IMR-90 (cell line): Measurements from ENCODE around the gene MATK.

Experiments used
- CEBPB ChIP-seq: IDR thresholded peaks from 2 replicates; pipeline ENCODE4 v1.6.1; 2012; ENCODE audit warnings: low read depth, low read length, improper control_type of control experiment
- CHD1 ChIP-seq: IDR thresholded peaks from 2 replicates; pipeline ENCODE4 v1.6.1; 2012; ENCODE audit warnings: low read depth, low read length, improper control_type of control experiment
- FOS ChIP-seq: fragments of 150-350 bp; IDR thresholded peaks from 2 replicates; pipeline ENCODE4 v1.6.1; 2016; ENCODE audit warnings: low read depth, low read length
- MAFK ChIP-seq: IDR thresholded peaks from 2 replicates; pipeline ENCODE4 v1.6.1; 2012; ENCODE audit warnings: low read depth, low read length, improper control_type of control experiment
- MXI1 ChIP-seq: IDR thresholded peaks from 2 replicates; pipeline ENCODE4 v1.6.1; 2012; ENCODE audit warnings: low read depth, mild to moderate bottlenecking, low read length, moderate library complexity, borderline replicate concordance
- POLR2A ChIP-seq: IDR thresholded peaks from 2 replicates; pipeline ENCODE4 v1.6.1; 2012; ENCODE audit warnings: mild to moderate bottlenecking, low read depth, low read length
- RAD21 ChIP-seq: IDR thresholded peaks from 2 replicates; pipeline ENCODE4 v1.6.1; 2012; ENCODE audit warnings: low read length, improper control_type of control experiment
- SMC3 ChIP-seq: fragments of 150-350 bp; IDR thresholded peaks from 2 replicates; pipeline ENCODE4 v1.6.1; 2016; ENCODE audit warnings: low read depth, mild to moderate bottlenecking, antibody characterized with exemption, low read length, moderate library complexity
- TF ChIP-seq, protein P1 (sequence below): conservative IDR thresholded peaks from 2 replicates; pipeline ENCODE4 v1.5.1; 2012; ENCODE audit warnings: mild to moderate bottlenecking, low read depth, low read length, improper control_type of control experiment
- TF ChIP-seq, protein P2 (sequence below): fragments of 150-350 bp; IDR thresholded peaks from 2 replicates; pipeline ENCODE4 v1.6.1; 2017; ENCODE audit warnings: mild to moderate bottlenecking, antibody characterized with exemption, low read length, low read depth
- TF ChIP-seq, protein P3 (sequence below): fragments of 150-350 bp; IDR thresholded peaks from 2 replicates; pipeline ENCODE4 v1.6.1; 2016; ENCODE audit warnings: low read depth, mild to moderate bottlenecking, low read length, moderate library complexity, borderline replicate concordance

DNA sequence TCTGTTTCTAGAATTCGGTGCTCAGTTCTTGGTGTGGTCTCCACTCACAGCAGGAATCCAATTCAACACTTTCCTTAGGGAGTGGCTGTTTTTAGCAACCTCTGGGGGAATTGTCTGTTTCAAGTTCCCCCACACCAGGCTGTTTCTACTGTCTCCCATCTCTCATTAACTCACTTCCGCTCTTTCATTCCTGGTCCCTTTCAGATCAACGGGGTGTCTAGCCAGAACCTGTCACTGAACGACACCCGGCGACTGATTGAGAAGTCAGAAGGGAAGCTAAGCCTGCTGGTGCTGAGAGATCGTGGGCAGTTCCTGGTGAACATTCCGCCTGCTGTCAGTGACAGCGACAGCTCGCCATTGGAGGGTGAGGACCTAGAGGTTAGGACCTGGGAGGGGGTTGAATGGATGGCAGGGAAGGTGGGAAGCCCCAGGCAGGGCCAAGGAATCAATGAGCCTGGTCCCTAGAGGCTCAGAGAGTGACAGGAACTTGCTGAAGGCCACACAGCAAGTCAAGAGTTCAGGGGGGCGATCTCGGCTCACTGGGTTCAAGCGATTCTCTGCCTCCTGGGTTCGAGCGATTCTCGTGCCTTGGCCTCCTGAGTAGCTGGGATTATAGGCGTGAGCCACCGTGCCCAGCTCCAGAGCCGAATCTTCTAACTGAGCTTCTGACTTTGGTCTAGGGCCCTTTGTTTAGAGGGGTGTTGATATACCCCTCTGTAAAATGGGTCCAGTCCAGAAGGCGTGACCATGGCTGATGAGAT lies 52.5 kb downstream of the MATK start:
- TF ChIP-seq, protein P1, sequence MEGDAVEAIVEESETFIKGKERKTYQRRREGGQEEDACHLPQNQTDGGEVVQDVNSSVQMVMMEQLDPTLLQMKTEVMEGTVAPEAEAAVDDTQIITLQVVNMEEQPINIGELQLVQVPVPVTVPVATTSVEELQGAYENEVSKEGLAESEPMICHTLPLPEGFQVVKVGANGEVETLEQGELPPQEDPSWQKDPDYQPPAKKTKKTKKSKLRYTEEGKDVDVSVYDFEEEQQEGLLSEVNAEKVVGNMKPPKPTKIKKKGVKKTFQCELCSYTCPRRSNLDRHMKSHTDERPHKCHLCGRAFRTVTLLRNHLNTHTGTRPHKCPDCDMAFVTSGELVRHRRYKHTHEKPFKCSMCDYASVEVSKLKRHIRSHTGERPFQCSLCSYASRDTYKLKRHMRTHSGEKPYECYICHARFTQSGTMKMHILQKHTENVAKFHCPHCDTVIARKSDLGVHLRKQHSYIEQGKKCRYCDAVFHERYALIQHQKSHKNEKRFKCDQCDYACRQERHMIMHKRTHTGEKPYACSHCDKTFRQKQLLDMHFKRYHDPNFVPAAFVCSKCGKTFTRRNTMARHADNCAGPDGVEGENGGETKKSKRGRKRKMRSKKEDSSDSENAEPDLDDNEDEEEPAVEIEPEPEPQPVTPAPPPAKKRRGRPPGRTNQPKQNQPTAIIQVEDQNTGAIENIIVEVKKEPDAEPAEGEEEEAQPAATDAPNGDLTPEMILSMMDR = no peak
- TF ChIP-seq FOS (no peak), CEBPB (no peak), POLR2A (no peak), SMC3 (no peak), RAD21 (no peak), MXI1 (no peak), CHD1 (no peak), MAFK (no peak)
- TF ChIP-seq, protein P2, sequence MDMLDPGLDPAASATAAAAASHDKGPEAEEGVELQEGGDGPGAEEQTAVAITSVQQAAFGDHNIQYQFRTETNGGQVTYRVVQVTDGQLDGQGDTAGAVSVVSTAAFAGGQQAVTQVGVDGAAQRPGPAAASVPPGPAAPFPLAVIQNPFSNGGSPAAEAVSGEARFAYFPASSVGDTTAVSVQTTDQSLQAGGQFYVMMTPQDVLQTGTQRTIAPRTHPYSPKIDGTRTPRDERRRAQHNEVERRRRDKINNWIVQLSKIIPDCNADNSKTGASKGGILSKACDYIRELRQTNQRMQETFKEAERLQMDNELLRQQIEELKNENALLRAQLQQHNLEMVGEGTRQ = no peak
- TF ChIP-seq, protein P3, sequence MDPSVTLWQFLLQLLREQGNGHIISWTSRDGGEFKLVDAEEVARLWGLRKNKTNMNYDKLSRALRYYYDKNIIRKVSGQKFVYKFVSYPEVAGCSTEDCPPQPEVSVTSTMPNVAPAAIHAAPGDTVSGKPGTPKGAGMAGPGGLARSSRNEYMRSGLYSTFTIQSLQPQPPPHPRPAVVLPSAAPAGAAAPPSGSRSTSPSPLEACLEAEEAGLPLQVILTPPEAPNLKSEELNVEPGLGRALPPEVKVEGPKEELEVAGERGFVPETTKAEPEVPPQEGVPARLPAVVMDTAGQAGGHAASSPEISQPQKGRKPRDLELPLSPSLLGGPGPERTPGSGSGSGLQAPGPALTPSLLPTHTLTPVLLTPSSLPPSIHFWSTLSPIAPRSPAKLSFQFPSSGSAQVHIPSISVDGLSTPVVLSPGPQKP = no peak
